Left lung (tissue), 10 donors: ENCODE results near the gene ACTL8. TPM values are rescaled to one million over a fixed set of nuclear protein-coding genes. Genes with fewer than 3 reads are reported as not detected.

Experiments
- ATAC-seq: fragments of 200-7000 bp; cut with Tn5 transposase; one replicate; pipeline ENCODE4 v1.9.1; 2020; ENCODE audit warnings: moderate library complexity
- DNase-seq, 4 donors: peaks; one replicate each; pipeline ENCODE4 v3.0.0-alpha.2; 2013 to 2020
- H3K27ac ChIP-seq, 2 donors: fragments of 200-600 bp; sonication (generic) in 1 of 2; one replicate each; pipeline versions ENCODE4 v1.5.0 to v1.8.0; 2020 to 2021
- H3K27me3 ChIP-seq, 2 donors: fragments of 200-600 bp; sonication (generic) in 1 of 2; one replicate each; pipeline versions ENCODE4 v1.5.0 to v1.8.0; 2020 to 2021
- H3K36me3 ChIP-seq, 2 donors: fragments of 200-600 bp; sonication (generic) in 1 of 2; one replicate each; pipeline versions ENCODE4 v1.5.0 to v1.8.0; 2020 to 2021
- H3K4me1 ChIP-seq, 2 donors: fragments of 200-600 bp; one replicate each; pipeline ENCODE4 v1.8.0; 2021
- H3K4me3 ChIP-seq, 2 donors: fragments of 200-600 bp; sonication (generic) in 1 of 2; one replicate each; pipeline versions ENCODE4 v1.5.0 to v1.8.0; 2020 to 2021; ENCODE audit warnings: mild to moderate bottlenecking in 1 of 2
- H3K9me3 ChIP-seq, 2 donors: fragments of 200-600 bp; sonication (generic) in 1 of 2; one replicate each; pipeline versions ENCODE4 v1.5.0 to v1.8.0; 2020 to 2021
- CTCF ChIP-seq, 2 donors: fragments of 200-600 bp; sonication (generic) in 1 of 2; IDR thresholded peaks; one replicate each; pipeline versions ENCODE4 v1.5.0 to v1.8.0; 2021; ENCODE audit warnings: antibody characterized with exemption in 2 of 2
- intact Hi-C, 2 donors: fragments of 100-400 bp; cut with DNase I; formaldehyde crosslinking; loops; one replicate each; pipeline versions ENCODE4 v1.11.2 to v1.14.2; 2022
- polyA plus RNA-seq, 6 donors: library from polyadenylated mRNA; unstranded; fragments of 120-200 nt; gene quantifications; one replicate each; pipeline ENCODE4 v1.2.1, GENCODE V29; 2013; ENCODE audit not compliant: insufficient read length in 6 of 6
- total RNA-seq, 2 donors: library from RNA; stranded (reverse); fragmentation: NEBNext Ultra II Directional; extraction: Animal tissue kit (Norgen Biotek cat#: 25700); gene quantifications; one replicate each; pipeline ENCODE4 v1.2.1, GENCODE V29; 2021
- donor health status: DM: no; HTN: yes; CAD: no.
- donor health status: DM: no; HTN: no; CAD: no.

ACTL8 gene
- total and polyA plus RNA-seq, 8 donors, result not detected

GRCh38 chr1:17729248-17729647, 25.9 kb upstream of the ACTL8 start:
- Histone ChIP-seq H3K27ac (no peak overlapping the region), H3K4me1 (no peaks in the 10 kb centered on the region), H3K36me3 (no peaks in the 10 kb centered on the region), H3K4me3 (no peak overlapping the region), H3K9me3 (peaks cover 0 to 5% of the 10 kb centered on the region in 2 donors), H3K27me3 (peaks cover 0 to 36% of the 10 kb centered on the region in 2 donors)
- TF ChIP-seq CTCF (IDR thresholded peaks at IDR 0.05), result no peak
- intact Hi-C loops, result no loop called here
- ATAC-seq (no peak), DNase-seq (no peak)

- Histone ChIP-seq H3K4me1 (no peaks in the 10 kb centered on the region), H3K27me3 (peaks cover 0 to 38% of the 10 kb centered on the region in 2 donors), H3K36me3 (no peaks in the 10 kb centered on the region), H3K9me3 (peaks cover 0 to 5% of the 10 kb centered on the region in 2 donors), H3K4me3 (no peak overlapping the region), H3K27ac (no peak overlapping the region)
- ATAC-seq (no peak), DNase-seq (no peak)
- intact Hi-C loops, result no loop called here
- TF ChIP-seq CTCF (IDR thresholded peaks at IDR 0.05), result no peak
These were observed 25.2 kb upstream of the ACTL8 start for GRCh38 chr1:17729909-17730308.

- no peaks in the 10 kb centered on the region for H3K4me1 ChIP-seq
- intact Hi-C loops, result no loop called here
- no peak for DNase-seq
- ATAC-seq, result no peak
- H3K27ac ChIP-seq, result no peak overlapping the region
- TF ChIP-seq CTCF (IDR thresholded peaks at IDR 0.05), result no peak
- no peaks in the 10 kb centered on the region for H3K36me3 ChIP-seq
- H3K4me3 ChIP-seq, result no peak overlapping the region
- peaks cover 0 to 5% of the 10 kb centered on the region in 2 donors for H3K9me3 ChIP-seq
- peaks cover 0 to 46% of the 10 kb centered on the region in 2 donors for H3K27me3 ChIP-seq
These were observed 23.7 kb upstream of the ACTL8 start for GRCh38 chr1:17731460-17731859.

GRCh38 chr1:17732475-17732874, 22.7 kb upstream of the ACTL8 start:
- DNase-seq, result no peak
- H3K4me3 ChIP-seq, result no peak overlapping the region
- intact Hi-C loops, result no loop called here

GRCh38 chr1:17733661-17734060, 21.5 kb upstream of the ACTL8 start:
- Histone ChIP-seq H3K4me3 (no peak overlapping the region), H3K27ac (no peak overlapping the region), H3K36me3 (no peaks in the 10 kb centered on the region), H3K9me3 (no peaks in the 10 kb centered on the region), H3K4me1 (no peaks in the 10 kb centered on the region), H3K27me3 (peaks cover 0 to 46% of the 10 kb centered on the region in 2 donors)
- DNase-seq (no peak), ATAC-seq (no peak)
- intact Hi-C loops, result no loop called here
- TF ChIP-seq CTCF (IDR thresholded peaks at IDR 0.05), result no peak

More at GRCh38 chr1:17732475-17732874, 22.7 kb upstream of the ACTL8 start:
- TF ChIP-seq CTCF (IDR thresholded peaks at IDR 0.05), result no peak
- peaks cover 0 to 5% of the 10 kb centered on the region in 2 donors for H3K9me3 ChIP-seq
- ATAC-seq, result no peak
- peaks cover 0 to 52% of the 10 kb centered on the region in 2 donors for H3K27me3 ChIP-seq
- no peaks in the 10 kb centered on the region for H3K4me1 ChIP-seq
- no peak overlapping the region for H3K27ac ChIP-seq
- no peaks in the 10 kb centered on the region for H3K36me3 ChIP-seq
